GM23338 (cell line): Measurements from ENCODE around the gene RETSAT. TPM values are rescaled to one million over a fixed set of nuclear protein-coding genes. Genes with fewer than 3 reads are reported as not detected.

Experiments used
- ATAC-seq: fragments of 200-7000 bp; cut with Tn5 transposase; 3 replicates; pipeline ENCODE4 v1.9.1; 2020
- DNase-seq: peaks from one replicate; pipeline ENCODE4 v3.0.0-alpha.2; 2015; ENCODE audit warnings: low spot score
- H2AFZ ChIP-seq: fragments of 200-600 bp; sonication (generic); 2 replicates; pipeline ENCODE4 v1.8.0; 2016; ENCODE audit warnings: antibody characterized with exemption, mild to moderate bottlenecking, moderate library complexity
- H3F3A ChIP-seq: fragments of 200-600 bp; sonication (generic); replicated peaks from 2 replicates; pipeline ENCODE4 v1.8.0; 2017; ENCODE audit warnings: antibody characterized with exemption, mixed run types, low read depth
- H3K27ac ChIP-seq: fragments of 200-600 bp; sonication (generic); 2 replicates; pipeline ENCODE4 v1.6.1; 2016; ENCODE audit warnings: low read depth
- H3K27me3 ChIP-seq: fragments of 200-600 bp; sonication (generic); 2 replicates; pipeline ENCODE4 v1.8.0; 2016; ENCODE audit warnings: mild to moderate bottlenecking, mixed run types, moderate library complexity; ENCODE audit not compliant: insufficient read depth
- H3K36me3 ChIP-seq: fragments of 200-600 bp; sonication (generic); 2 replicates; pipeline ENCODE4 v1.8.0; 2016; ENCODE audit warnings: mild to moderate bottlenecking; ENCODE audit not compliant: insufficient read depth
- H3K4me1 ChIP-seq: fragments of 200-600 bp; sonication (generic); 2 replicates; pipeline ENCODE4 v1.8.0; 2016; ENCODE audit warnings: mild to moderate bottlenecking, moderate library complexity; ENCODE audit not compliant: insufficient read depth
- H3K4me2 ChIP-seq: fragments of 200-600 bp; sonication (generic); 2 replicates; pipeline ENCODE4 v1.7.1; 2017; ENCODE audit warnings: mixed run types
- H3K4me3 ChIP-seq: fragments of 200-600 bp; sonication (generic); 2 replicates; pipeline ENCODE4 v1.6.1; 2016; ENCODE audit warnings: mixed run types
- H3K79me2 ChIP-seq: fragments of 200-600 bp; sonication (generic); replicated peaks from 2 replicates; pipeline ENCODE4 v1.8.0; 2017; ENCODE audit warnings: mild to moderate bottlenecking; ENCODE audit not compliant: insufficient read depth
- H3K9me2 ChIP-seq: fragments of 200-600 bp; sonication (generic); 2 replicates; pipeline ENCODE4 v1.8.0; 2017; ENCODE audit not compliant: insufficient read depth
- H4K20me1 ChIP-seq: fragments of 200-600 bp; sonication (generic); replicated peaks from 2 replicates; pipeline ENCODE4 v1.8.0; 2017; ENCODE audit warnings: mild to moderate bottlenecking; ENCODE audit not compliant: insufficient read depth
- H3K27ac Mint-ChIP-seq: 2 replicates; pipeline ENCODE4 v1.8.0; 2020; ENCODE audit warnings: inconsistent platforms, mild to moderate bottlenecking, moderate library complexity, mixed read lengths
- H3K27me3 Mint-ChIP-seq: 3 replicates; pipeline ENCODE4 v1.8.0; 2022; ENCODE audit warnings: low read depth, mild to moderate bottlenecking, moderate library complexity, mixed read lengths, inconsistent platforms; ENCODE audit not compliant: insufficient read depth, poor library complexity
- H3K36me3 Mint-ChIP-seq: 3 replicates; pipeline ENCODE4 v1.8.0; 2021; ENCODE audit warnings: low read depth, mild to moderate bottlenecking, inconsistent platforms, moderate library complexity, mixed read lengths
- H3K4me1 Mint-ChIP-seq: 3 replicates; pipeline ENCODE4 v1.8.0; 2020; ENCODE audit warnings: mild to moderate bottlenecking, inconsistent platforms, mixed read lengths
- H3K4me3 Mint-ChIP-seq: 3 replicates; pipeline ENCODE4 v1.8.0; 2021; ENCODE audit warnings: moderate library complexity, mild to moderate bottlenecking, inconsistent platforms, mixed read lengths
- H3K9me3 Mint-ChIP-seq: 3 replicates; pipeline ENCODE4 v1.8.0; 2020; ENCODE audit warnings: moderate library complexity, mild to moderate bottlenecking, inconsistent platforms, mixed read lengths
- CREB1 ChIP-seq: fragments of 250-450 bp; sonication (Bioruptor Pico); IDR thresholded peaks from 2 replicates; pipeline ENCODE4 v1.5.0; 2020; ENCODE audit warnings: low read depth, mild to moderate bottlenecking, moderate library complexity
- EZH2 ChIP-seq: fragments of 200-600 bp; sonication (generic); IDR thresholded peaks from one replicate; pipeline ENCODE4 v1.8.0; 2017; ENCODE audit warnings: antibody characterized with exemption, mild to moderate bottlenecking, low read depth; ENCODE audit not compliant: unreplicated experiment
- STAT1 ChIP-seq: IDR thresholded peaks from one replicate; pipeline ENCODE4 v1.6.1; 2016; ENCODE audit warnings: antibody characterized with exemption; ENCODE audit not compliant: unreplicated experiment
- ZNF114 ChIP-seq: fragments of 250-450 bp; sonication (Bioruptor Pico); IDR thresholded peaks from 2 replicates; pipeline ENCODE4 v1.5.0; 2020; ENCODE audit warnings: mild to moderate bottlenecking, moderate library complexity
- ZNF462 ChIP-seq: fragments of 250-450 bp; sonication (Bioruptor Pico); IDR thresholded peaks from 2 replicates; pipeline ENCODE4 v1.5.0; 2020; ENCODE audit warnings: mild to moderate bottlenecking, moderate library complexity
- polyA plus RNA-seq: library from polyadenylated mRNA; unstranded; fragments of >200 nt; fragmentation: Nextera tagmentation; extraction: Ambion mirVana; gene quantifications from 2 replicates; pipeline ENCODE4 v1.2.1, GENCODE V29; 2016
- total RNA-seq: library from RNA; depleted of rRNA; stranded (reverse); fragments of >200 nt; shearing (Covaris generic); gene quantifications from 2 replicates; pipeline ENCODE4 v1.2.3, GENCODE V29; 2014
- TF ChIP-seq, protein P1 (sequence below): IDR thresholded peaks from one replicate; pipeline ENCODE4 v1.6.1; 2018; ENCODE audit warnings: antibody characterized with exemption; ENCODE audit not compliant: unreplicated experiment

Gene RETSAT
- total and polyA plus RNA-seq, 2 experiments from 2014 or later, result 2.3 to 16.4 TPM

DNA sequence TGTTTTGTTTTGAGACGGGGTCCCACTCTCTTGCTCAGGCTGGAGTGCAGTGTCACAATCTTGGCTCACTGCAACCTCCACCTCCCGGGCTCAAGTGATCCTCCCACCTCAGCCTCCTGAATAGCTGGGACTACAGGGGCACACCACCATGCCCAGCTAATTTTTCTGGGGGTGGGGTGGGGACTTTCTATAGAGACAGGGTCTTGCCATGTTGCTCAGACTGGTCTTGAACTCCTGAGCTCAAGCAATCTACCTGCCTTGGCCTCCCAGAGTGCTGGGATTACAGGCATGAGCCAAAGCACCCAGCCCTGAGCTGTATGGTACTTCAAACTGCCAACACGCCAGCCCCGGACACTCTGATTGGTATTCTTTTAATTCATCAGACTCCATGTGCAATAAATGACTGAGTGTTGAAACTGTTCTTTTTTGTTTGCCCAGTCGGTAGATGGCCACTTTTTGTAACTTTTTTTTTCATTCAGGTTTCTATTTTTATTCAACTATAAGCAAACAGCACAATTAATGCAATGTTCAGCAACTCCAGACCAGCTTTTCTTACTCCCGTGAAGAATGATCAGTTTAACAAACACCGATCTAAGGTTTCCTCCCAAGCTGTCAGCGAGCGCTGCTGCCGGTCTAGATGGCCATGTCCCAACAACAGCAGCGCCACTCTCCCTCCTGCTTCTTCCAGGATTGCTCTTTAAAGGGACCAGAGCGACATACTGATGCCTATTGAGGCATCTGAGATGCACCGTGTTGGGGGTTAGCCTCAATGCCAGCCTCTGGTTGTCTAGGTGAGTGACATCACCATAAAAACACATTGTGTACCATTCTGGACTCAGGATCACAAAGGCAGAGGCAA lies 14.1 kb downstream of the RETSAT start:
- Mint-ChIP-seq H3K4me1 (peaks cover 19% of the 10 kb centered on the region), H3K27me3 (peaks cover 4% of the 10 kb centered on the region), H3K4me3 (no peak overlapping the region), H3K36me3 (peaks cover 4% of the 10 kb centered on the region; the same call in 1 of the 3 replicates), H3K27ac (no peak overlapping the region; the same call in 1 of the 2 replicates), H3K9me3 (no peaks in the 10 kb centered on the region; the same call in 2 of the 3 replicates)
- Histone ChIP-seq H4K20me1 (no peaks in the 10 kb centered on the region), H3K27me3 (no peaks in the 10 kb centered on the region), H3F3A (no peaks in the 10 kb centered on the region), H3K4me2 (no peak overlapping the region), H3K36me3 (no peaks in the 10 kb centered on the region), H3K4me1 (no peaks in the 10 kb centered on the region; the same call in 1 of the 2 replicates), H3K4me3 (no peak overlapping the region), H3K27ac (no peak overlapping the region), H3K79me2 (no peaks in the 10 kb centered on the region), H3K9me2 (no peaks in the 10 kb centered on the region), H2AFZ (no peak overlapping the region)
- DNase-seq (no peak), ATAC-seq (no peak)
- TF ChIP-seq ZNF462, result no peak
- no peak for TF ChIP-seq EZH2
- TF ChIP-seq CREB1, result no peak
- no peak for TF ChIP-seq STAT1
- TF ChIP-seq ZNF114 (CRISPR knock-in tag), result no peak
- TF ChIP-seq, protein P1, sequence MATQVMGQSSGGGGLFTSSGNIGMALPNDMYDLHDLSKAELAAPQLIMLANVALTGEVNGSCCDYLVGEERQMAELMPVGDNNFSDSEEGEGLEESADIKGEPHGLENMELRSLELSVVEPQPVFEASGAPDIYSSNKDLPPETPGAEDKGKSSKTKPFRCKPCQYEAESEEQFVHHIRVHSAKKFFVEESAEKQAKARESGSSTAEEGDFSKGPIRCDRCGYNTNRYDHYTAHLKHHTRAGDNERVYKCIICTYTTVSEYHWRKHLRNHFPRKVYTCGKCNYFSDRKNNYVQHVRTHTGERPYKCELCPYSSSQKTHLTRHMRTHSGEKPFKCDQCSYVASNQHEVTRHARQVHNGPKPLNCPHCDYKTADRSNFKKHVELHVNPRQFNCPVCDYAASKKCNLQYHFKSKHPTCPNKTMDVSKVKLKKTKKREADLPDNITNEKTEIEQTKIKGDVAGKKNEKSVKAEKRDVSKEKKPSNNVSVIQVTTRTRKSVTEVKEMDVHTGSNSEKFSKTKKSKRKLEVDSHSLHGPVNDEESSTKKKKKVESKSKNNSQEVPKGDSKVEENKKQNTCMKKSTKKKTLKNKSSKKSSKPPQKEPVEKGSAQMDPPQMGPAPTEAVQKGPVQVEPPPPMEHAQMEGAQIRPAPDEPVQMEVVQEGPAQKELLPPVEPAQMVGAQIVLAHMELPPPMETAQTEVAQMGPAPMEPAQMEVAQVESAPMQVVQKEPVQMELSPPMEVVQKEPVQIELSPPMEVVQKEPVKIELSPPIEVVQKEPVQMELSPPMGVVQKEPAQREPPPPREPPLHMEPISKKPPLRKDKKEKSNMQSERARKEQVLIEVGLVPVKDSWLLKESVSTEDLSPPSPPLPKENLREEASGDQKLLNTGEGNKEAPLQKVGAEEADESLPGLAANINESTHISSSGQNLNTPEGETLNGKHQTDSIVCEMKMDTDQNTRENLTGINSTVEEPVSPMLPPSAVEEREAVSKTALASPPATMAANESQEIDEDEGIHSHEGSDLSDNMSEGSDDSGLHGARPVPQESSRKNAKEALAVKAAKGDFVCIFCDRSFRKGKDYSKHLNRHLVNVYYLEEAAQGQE, result no peak
